RWPE1 (cell line): ENCODE results near the gene TMEM203.
A peak's percentile ranks its signal among the peaks of the same experiment; 100 is the strongest.

Experiments used
- CTCF ChIA-PET: fragments of 350-600 bp; sonication (Branson Sonifier 250); formaldehyde crosslinking; extraction: SDS; loops from one replicate; lab custom pipeline; 2021; lab: Yijun Ruan, JAX
- POLR2A ChIA-PET: fragments of 400-600 bp; formaldehyde crosslinking; extraction: SDS; loops from one replicate; lab custom pipeline; 2020; ENCODE audit warnings: antibody characterized with exemption; ENCODE audit not compliant: low non-redundant PET; lab: Yijun Ruan, JAX
- DNase-seq: peaks from one replicate; pipeline ENCODE4 v3.0.0; 2012; ENCODE audit warnings: low spot score
- H3K27ac ChIP-seq: fragments of 450-650 bp; 2 replicates; pipeline ENCODE4 v1.5.1; 2017
- TF ChIP-seq, protein P1 (sequence below): fragments of 450-650 bp; conservative IDR thresholded peaks from 2 replicates; pipeline ENCODE4 v1.5.1; 2017; ENCODE audit warnings: low read depth, mild to moderate bottlenecking

TMEM203 gene

DNA sequence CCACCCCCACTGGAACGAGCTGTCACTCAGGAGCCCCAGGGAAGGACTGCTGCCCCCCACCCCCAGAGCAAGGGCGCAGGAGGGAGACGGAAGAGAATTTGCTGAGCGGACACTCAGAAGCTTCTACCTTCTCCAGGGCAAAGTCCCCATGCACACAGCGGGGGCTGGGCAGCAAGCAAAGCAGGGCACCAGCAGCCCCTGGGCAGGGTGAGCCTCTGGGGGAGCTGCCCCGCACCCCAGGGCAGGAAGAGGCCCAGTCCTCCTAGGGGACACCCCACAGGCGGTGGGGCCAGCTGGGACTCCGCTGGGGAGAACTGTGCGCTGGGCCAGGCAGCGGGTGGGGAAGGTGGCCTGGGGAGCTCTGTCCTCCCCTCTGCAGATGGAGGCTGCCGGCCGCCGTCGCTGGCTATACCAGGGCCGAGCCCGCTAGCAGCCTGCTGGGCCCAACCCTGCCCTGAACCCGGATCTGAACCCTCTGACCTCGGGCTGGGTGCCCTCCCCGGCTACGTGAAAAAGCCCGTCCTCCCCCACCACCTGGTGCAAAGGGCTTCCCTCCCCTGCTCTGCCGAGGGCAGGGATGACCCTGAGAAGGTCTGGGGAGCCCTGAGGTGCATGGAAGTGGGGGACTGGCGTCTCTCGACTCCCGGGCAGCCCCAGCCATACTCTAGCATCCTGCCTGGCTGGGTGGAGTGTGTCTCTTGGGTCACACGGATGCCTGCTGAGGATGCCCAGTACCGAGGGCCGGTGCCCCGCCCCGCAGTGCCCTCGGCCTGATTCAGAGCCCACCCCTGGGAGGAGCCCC, 24.7 kb upstream of the TMEM203 start:
- no peak for DNase-seq
- TF ChIP-seq, protein P1, sequence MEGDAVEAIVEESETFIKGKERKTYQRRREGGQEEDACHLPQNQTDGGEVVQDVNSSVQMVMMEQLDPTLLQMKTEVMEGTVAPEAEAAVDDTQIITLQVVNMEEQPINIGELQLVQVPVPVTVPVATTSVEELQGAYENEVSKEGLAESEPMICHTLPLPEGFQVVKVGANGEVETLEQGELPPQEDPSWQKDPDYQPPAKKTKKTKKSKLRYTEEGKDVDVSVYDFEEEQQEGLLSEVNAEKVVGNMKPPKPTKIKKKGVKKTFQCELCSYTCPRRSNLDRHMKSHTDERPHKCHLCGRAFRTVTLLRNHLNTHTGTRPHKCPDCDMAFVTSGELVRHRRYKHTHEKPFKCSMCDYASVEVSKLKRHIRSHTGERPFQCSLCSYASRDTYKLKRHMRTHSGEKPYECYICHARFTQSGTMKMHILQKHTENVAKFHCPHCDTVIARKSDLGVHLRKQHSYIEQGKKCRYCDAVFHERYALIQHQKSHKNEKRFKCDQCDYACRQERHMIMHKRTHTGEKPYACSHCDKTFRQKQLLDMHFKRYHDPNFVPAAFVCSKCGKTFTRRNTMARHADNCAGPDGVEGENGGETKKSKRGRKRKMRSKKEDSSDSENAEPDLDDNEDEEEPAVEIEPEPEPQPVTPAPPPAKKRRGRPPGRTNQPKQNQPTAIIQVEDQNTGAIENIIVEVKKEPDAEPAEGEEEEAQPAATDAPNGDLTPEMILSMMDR = no peak
- POLR2A ChIA-PET = interaction anchor here (0.8 kb wide), 1 partner anchor 11 kb away, joined by 4 read pairs; the partner anchor contains the start of gene TUBB4B
- CTCF ChIA-PET = interaction anchor here (0.6 to 0.9 kb wide), 2 partner anchors 41 to 100 kb away, joined by 3 read pairs; partner anchors contain the start of gene SSNA1
- no peak overlapping the region for H3K27ac ChIP-seq

DNA sequence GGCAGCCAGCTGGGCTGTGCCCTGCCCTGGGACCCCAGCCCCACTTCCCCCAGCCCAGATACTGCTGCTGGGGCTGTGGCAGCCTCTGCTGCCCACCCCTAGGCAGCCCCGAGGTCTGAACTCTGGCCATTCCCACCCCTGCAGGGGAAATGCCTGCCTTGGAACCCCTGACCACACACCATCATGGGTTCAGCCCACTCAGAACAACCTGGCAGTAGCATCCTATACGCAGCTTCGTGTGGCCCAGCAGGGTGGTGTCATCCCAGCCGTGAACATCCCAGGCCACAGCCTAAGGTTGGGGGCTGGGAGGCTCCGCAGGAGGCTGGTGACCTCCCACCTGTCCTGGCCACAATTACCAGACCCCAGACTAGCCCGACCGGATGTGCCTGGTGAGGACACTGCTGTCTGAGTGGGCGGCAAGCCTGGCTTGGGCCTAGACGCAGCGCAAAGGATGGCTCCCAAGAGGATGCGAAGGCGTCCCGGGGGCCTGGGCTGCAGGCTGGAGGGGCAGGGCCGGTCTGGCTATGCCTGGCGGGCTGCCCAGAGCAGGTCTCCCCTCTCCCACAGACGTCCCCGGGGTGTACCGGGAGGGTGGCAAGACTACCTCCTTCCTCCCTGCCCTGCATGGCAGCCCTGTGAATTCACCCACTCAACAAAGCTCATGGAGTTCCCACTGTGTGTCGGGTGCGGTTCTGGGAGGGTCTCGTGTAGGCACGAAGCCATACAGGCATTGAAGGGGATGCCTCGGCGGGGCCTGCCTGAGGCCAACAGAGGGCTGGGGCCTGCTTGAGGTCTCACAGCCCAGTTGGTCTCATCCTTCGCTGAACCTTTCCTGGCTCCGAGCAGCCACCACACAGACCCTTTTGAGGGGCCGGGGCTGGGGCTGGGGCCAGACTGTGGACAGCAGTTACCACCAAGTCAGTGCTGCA, 23.8 kb upstream of the TMEM203 start:
- POLR2A ChIA-PET = interaction anchor here (0.8 kb wide), 1 partner anchor 12 kb away, joined by 4 read pairs; the partner anchor contains the start of gene TUBB4B
- H3K27ac ChIP-seq = no peak overlapping the region
- TF ChIP-seq, protein P1 = no peak
- no peak for DNase-seq
- CTCF ChIA-PET = interaction anchor here (0.9 to 3.3 kb wide), 2 partner anchors 40 kb away, joined by 3 to 37 read pairs; partner anchors contain the start of genes ANAPC2 and SSNA1

DNA sequence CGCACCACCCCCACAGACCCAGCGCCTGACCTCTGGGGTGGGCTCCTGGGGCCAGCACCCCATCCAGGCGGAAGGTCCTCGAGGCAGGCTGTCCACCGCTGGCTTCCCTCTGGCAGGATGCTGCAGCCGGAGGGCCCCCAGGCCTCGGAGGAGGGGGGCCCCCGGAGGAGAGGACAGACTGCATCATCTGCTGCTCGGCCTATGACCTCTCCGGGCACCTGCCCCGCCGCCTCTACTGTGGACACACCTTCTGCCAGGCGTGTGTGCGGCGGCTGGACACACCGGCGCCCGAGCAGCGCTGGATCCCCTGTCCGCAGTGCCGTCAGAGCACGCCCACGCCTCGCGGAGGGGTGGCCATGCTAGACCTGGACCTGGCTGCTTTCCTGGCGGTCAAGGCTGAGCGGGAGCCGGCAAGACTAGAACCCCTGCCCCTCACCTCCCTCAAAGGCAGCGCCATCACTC, 23.1 kb upstream of the TMEM203 start:
- no peak for DNase-seq
- TF ChIP-seq, protein P1 = no peak
- ChIA-PET POLR2A (no interaction called here), CTCF (interaction anchor here (0.6 to 3.3 kb wide), 7 partner anchors 8 to 113 kb away, joined by 3 to 37 read pairs (median 9); partner anchors contain the start of genes ANAPC2, DPP7 and SSNA1)
- H3K27ac ChIP-seq = peak overlapping the region; percentile 95

GRCh38 chr9:137227853-137228505, 22.5 kb upstream of the TMEM203 start:
- H3K27ac ChIP-seq = peak overlapping the region; percentile 95
- ChIA-PET CTCF (interaction anchor here (0.6 to 3.3 kb wide), 14 partner anchors 9 to 113 kb away, joined by 3 to 37 read pairs (median 10); partner anchors contain the start of genes ANAPC2, DPP7, SSNA1 and TPRN), POLR2A (interaction anchor here (0.7 to 2.3 kb wide), 4 partner anchors 27 to 98 kb away, joined by 3 to 16 read pairs (median 4); partner anchors contain the start of genes ANAPC2, SSNA1 and TPRN)
- TF ChIP-seq, protein P1 = peak; percentile 24; the same call in 1 of the 2 replicates
- no peak for DNase-seq

DNA sequence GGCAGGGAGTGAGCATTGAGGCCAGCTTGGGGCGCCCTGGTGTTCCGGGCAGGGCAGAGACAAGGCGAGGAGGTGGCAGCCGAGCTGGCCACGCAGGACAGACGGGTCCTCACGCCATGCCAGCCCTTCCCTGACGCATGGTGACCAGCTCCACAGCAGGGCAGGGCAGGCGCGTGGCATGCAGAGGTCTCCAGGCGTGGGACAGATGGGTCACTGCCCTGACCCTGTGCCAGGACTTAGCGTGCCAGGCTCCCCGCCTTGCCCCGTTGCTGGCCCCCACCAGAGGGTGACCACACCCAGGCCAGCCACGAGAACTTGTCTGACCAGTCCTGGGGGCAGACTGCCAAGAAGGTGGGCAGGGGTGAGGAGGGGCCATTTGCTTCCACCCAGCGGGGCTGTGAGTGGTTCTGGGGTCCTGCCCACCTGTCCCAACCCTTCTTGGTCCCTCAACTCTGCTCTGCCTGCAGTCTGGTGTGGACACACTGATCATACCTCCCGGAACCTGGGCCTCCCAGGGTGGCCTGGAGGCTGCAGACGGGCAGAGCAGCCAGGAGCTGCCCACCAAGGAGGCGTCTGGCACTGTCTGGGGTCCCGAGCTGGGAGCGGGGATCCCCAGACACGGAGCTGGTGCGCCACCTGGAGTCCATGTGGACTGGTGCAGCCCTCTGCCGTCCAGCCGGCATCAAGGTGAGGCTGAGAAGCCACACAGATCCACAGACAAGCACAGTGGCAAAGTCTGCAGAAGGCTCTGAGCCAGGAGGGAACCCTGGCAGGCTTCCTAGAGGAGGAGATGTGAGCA, 21.8 kb upstream of the TMEM203 start, which contains the start of gene RNF224:
Gene RNF224, plus strand, starts transcription at position 449 of the 799 bp plus-strand sequence. CDS start 834 bp downstream, outside the sequence.
- peak within 1 kb of the TSS; percentile 95 for H3K27ac ChIP-seq
- ChIA-PET POLR2A (interaction anchor here (0.6 to 2.3 kb wide), 10 partner anchors 10 to 140 kb away, joined by 3 to 16 read pairs (median 4); partner anchors contain the start of genes ANAPC2, MAN1B1, SSNA1 and TPRN), CTCF (interaction anchor here (0.5 to 3.3 kb wide), 30 partner anchors 8 to 472 kb away, joined by 3 to 37 read pairs (median 5); partner anchors contain the start of genes ANAPC2, DPP7, SSNA1 and TPRN)
- TF ChIP-seq, protein P1 = peak; percentile 99
- peak; percentile 88 for DNase-seq
